Fibroblast of skin of scalp (primary cell): ENCODE results near the gene MYO10.
"Not testable (repeated sequence)": the region's sequence is repeated elsewhere in the genome, so short reads cannot be mapped to it uniquely, and the experiment has no call there.

Experiments
- DNase-seq: peaks from one replicate; pipeline ENCODE4 v3.0.0-alpha.2; 2013

MYO10 gene

GRCh38 chr5:16781828-16782626, 154.1 kb downstream of the MYO10 start:
- DNase-seq: no peak

- no peak for DNase-seq
These were observed 155.8 kb downstream of the MYO10 start for GRCh38 chr5:16780325-16780724.

- no peak for DNase-seq
These were observed 158.7 kb downstream of the MYO10 start for GRCh38 chr5:16777432-16777831.

GRCh38 chr5:16776611-16777251, 159.4 kb downstream of the MYO10 start:
- no peak for DNase-seq

- DNase-seq: peak; percentile 21
These were observed 161.3 kb downstream of the MYO10 start for GRCh38 chr5:16774806-16775205.

- peak; percentile 61 for DNase-seq
These were observed 162.1 kb downstream of the MYO10 start for GRCh38 chr5:16773991-16774390.

- DNase-seq: no peak
These were observed 163.5 kb downstream of the MYO10 start for GRCh38 chr5:16772556-16772955.

GRCh38 chr5:16768184-16768583, 167.9 kb downstream of the MYO10 start:
- no peak for DNase-seq

GRCh38 chr5:16763211-16763610, 172.9 kb downstream of the MYO10 start:
- no peak for DNase-seq

- DNase-seq: no peak
These were observed 176.8 kb downstream of the MYO10 start for GRCh38 chr5:16759147-16759773.

GRCh38 chr5:16757989-16758501, 178.0 kb downstream of the MYO10 start:
- DNase-seq: no peak

GRCh38 chr5:16757577-16757976, 178.5 kb downstream of the MYO10 start:
- DNase-seq: not testable (repeated sequence)

GRCh38 chr5:16757146-16757545, 178.9 kb downstream of the MYO10 start:
- no peak for DNase-seq

- no peak for DNase-seq
These were observed 179.4 kb downstream of the MYO10 start for GRCh38 chr5:16756692-16757091.

GRCh38 chr5:16755641-16756040, 180.4 kb downstream of the MYO10 start:
- no peak for DNase-seq

- DNase-seq: peak; percentile 92
These were observed 181.5 kb downstream of the MYO10 start for GRCh38 chr5:16754601-16755000.

- no peak for DNase-seq
These were observed 182.0 kb downstream of the MYO10 start for GRCh38 chr5:16754086-16754485.

GRCh38 chr5:16750445-16750844, 185.6 kb downstream of the MYO10 start:
- no peak for DNase-seq

GRCh38 chr5:16749626-16750025, 186.5 kb downstream of the MYO10 start:
- DNase-seq: no peak

GRCh38 chr5:16744164-16744880, 191.8 kb downstream of the MYO10 start:
- no peak for DNase-seq

- DNase-seq: no peak
These were observed 193.2 kb downstream of the MYO10 start for GRCh38 chr5:16742938-16743337.

- no peak for DNase-seq
These were observed 195.2 kb downstream of the MYO10 start for GRCh38 chr5:16740811-16741392.
